Calu3 (cell line): ENCODE measurements around the gene PRDM12. TPM values are rescaled to one million over a fixed set of nuclear protein-coding genes. Genes with fewer than 3 reads are reported as not detected.

Source experiments
- BruUV-seq: library from RNA; stranded (reverse); fragments of 400-500 nt; replicated peaks from 2 replicates; lab custom pipeline; 2021; lab: Mats Ljungman, UMichigan
- CTCF ChIA-PET: fragments of 300-600 bp; sonication (Branson Sonifier 250); formaldehyde crosslinking; loops from one replicate; lab custom pipeline; 2022; ENCODE audit warnings: antibody characterized with exemption; lab: Charles Lee
- DNase-seq: peaks from one replicate; pipeline ENCODE4 v3.0.0; 2022
- H3K27ac Mint-ChIP-seq: one replicate; pipeline ENCODE4 v1.8.0; 2022; ENCODE audit warnings: mixed read lengths; ENCODE audit not compliant: unreplicated experiment
- H3K27me3 Mint-ChIP-seq: one replicate; pipeline ENCODE4 v1.8.0; 2022; ENCODE audit warnings: mixed read lengths; ENCODE audit not compliant: unreplicated experiment
- H3K36me3 Mint-ChIP-seq: one replicate; pipeline ENCODE4 v1.8.0; 2022; ENCODE audit warnings: mild to moderate bottlenecking, moderate library complexity, mixed read lengths; ENCODE audit not compliant: insufficient read depth, unreplicated experiment
- H3K4me1 Mint-ChIP-seq: one replicate; pipeline ENCODE4 v1.8.0; 2022; ENCODE audit warnings: mild to moderate bottlenecking, low read depth, mixed read lengths; ENCODE audit not compliant: unreplicated experiment
- H3K4me3 Mint-ChIP-seq: one replicate; pipeline ENCODE4 v1.8.0; 2022; ENCODE audit warnings: mild to moderate bottlenecking, low read depth, moderate library complexity, mixed read lengths; ENCODE audit not compliant: unreplicated experiment
- H3K9me3 Mint-ChIP-seq: one replicate; pipeline ENCODE4 v1.8.0; 2022; ENCODE audit warnings: low read depth, mixed read lengths; ENCODE audit not compliant: unreplicated experiment
- CTCF ChIP-seq: fragments of 200-600 bp; IDR thresholded peaks from one replicate; pipeline ENCODE4 v1.8.0; 2022; ENCODE audit warnings: antibody characterized with exemption; ENCODE audit not compliant: unreplicated experiment
- intact Hi-C: fragments of 100-400 bp; cut with micrococcal nuclease; formaldehyde crosslinking; loops from one replicate; pipeline ENCODE4 v1.10.0; 2022; ENCODE audit not compliant: unreplicated experiment
- total RNA-seq: library from RNA; stranded (reverse); gene quantifications from 2 replicates; pipeline ENCODE4 v1.2.3, GENCODE V29; 2022

The PRDM12 gene
- total RNA-seq, 1 experiment from 2014 or later: not detected

- Mint-ChIP-seq H3K4me3 (no peak overlapping the region), H3K27me3 (no peaks in the 10 kb centered on the region), H3K9me3 (no peaks in the 10 kb centered on the region), H3K27ac (no peak overlapping the region), H3K4me1 (no peaks in the 10 kb centered on the region), H3K36me3 (peaks cover 11% of the 10 kb centered on the region)
- no TSS peak for BruUV-seq
- CTCF ChIA-PET: no interaction called here
- intact Hi-C loops: no loop called here
- DNase-seq: no peak
- no peak for TF ChIP-seq CTCF
Observed at GRCh38 chr9:130630071-130630450, 34.3 kb upstream of the PRDM12 start.

- intact Hi-C loops: no loop called here
- TF ChIP-seq CTCF: no peak
- no peaks in the 10 kb centered on the region for H3K4me1 Mint-ChIP-seq
- H3K27ac Mint-ChIP-seq: no peak overlapping the region
- no peak overlapping the region for H3K4me3 Mint-ChIP-seq
- H3K36me3 Mint-ChIP-seq: peaks cover 10% of the 10 kb centered on the region
- CTCF ChIA-PET: no interaction called here
- no peaks in the 10 kb centered on the region for H3K9me3 Mint-ChIP-seq
- BruUV-seq: no TSS peak
- H3K27me3 Mint-ChIP-seq: no peaks in the 10 kb centered on the region
- no peak for DNase-seq
Observed at GRCh38 chr9:130630506-130631330, 33.7 kb upstream of the PRDM12 start.

- CTCF ChIA-PET: no interaction called here
- Mint-ChIP-seq H3K27ac (no peak overlapping the region), H3K27me3 (no peaks in the 10 kb centered on the region), H3K4me3 (no peak overlapping the region), H3K36me3 (peaks cover 10% of the 10 kb centered on the region), H3K9me3 (no peaks in the 10 kb centered on the region), H3K4me1 (no peaks in the 10 kb centered on the region)
- no peak for DNase-seq
- no TSS peak for BruUV-seq
- no peak for TF ChIP-seq CTCF
- intact Hi-C loops: no loop called here
Observed at GRCh38 chr9:130631331-130632080, 32.9 kb upstream of the PRDM12 start.

- CTCF ChIA-PET: no interaction called here
- Mint-ChIP-seq H3K36me3 (peaks cover 10% of the 10 kb centered on the region), H3K4me1 (no peaks in the 10 kb centered on the region), H3K27me3 (no peaks in the 10 kb centered on the region), H3K27ac (no peak overlapping the region), H3K9me3 (no peaks in the 10 kb centered on the region), H3K4me3 (no peak overlapping the region)
- no peak for DNase-seq
- no TSS peak for BruUV-seq
- intact Hi-C loops: no loop called here
- TF ChIP-seq CTCF: no peak
Observed at GRCh38 chr9:130632081-130632710, 32.2 kb upstream of the PRDM12 start.
